ENCODE measurements around the gene SIVA1.
A peak's percentile ranks its signal among the peaks of the same experiment; 100 is the strongest.
"Not testable (repeated sequence)": the region's sequence is repeated elsewhere in the genome, so short reads cannot be mapped to it uniquely, and the experiment has no call there.

Gene SIVA1

DNA sequence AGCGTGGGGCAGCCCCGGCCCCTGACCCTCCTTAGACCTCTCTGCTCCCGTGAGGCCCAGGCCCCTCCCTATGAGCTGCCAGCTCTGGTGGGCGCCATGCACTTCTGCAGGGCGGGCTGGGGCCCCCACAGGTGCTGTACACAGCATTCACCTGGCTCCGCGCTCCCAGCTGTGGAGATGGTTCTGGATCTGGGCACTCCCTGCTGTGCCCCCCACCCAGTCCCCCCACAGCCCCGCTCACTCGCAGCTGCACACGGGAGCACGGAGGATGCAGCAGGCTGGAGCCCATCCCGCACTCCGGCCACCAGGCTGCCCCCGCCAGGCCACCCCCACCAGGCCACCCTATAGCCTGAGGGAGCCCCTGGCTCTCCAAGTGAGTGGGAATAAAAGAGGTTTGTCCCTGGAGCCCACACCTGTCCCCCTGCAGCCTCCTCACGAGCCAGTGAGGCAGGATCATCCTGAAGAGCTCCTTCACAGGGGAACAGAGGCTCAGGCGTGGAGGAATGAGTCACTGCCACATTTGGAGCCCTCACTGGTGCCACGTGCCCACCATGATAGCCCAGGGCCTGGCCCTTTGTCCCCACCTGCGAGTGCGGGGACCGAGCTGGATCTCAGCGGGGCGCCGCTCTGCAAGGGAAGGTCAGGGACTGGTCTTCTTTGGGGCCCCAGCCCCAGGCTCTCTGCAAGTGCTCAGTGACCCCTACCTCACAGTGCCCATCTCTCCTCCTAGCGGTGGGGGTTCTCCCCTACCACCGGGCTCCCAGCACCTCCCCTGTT is 27.0 kb upstream of the SIVA1 start:
- no peak for DNase-seq (ENCODE audit: low spot score)
- Histone ChIP-seq H3K4me3 (peak overlapping the region; percentile 75), H3K27ac (peak overlapping the region; percentile 73 to 89)
- TF ChIP-seq, protein P1, sequence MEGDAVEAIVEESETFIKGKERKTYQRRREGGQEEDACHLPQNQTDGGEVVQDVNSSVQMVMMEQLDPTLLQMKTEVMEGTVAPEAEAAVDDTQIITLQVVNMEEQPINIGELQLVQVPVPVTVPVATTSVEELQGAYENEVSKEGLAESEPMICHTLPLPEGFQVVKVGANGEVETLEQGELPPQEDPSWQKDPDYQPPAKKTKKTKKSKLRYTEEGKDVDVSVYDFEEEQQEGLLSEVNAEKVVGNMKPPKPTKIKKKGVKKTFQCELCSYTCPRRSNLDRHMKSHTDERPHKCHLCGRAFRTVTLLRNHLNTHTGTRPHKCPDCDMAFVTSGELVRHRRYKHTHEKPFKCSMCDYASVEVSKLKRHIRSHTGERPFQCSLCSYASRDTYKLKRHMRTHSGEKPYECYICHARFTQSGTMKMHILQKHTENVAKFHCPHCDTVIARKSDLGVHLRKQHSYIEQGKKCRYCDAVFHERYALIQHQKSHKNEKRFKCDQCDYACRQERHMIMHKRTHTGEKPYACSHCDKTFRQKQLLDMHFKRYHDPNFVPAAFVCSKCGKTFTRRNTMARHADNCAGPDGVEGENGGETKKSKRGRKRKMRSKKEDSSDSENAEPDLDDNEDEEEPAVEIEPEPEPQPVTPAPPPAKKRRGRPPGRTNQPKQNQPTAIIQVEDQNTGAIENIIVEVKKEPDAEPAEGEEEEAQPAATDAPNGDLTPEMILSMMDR (IDR thresholded peaks at IDR 0.05) = no peak

DNA sequence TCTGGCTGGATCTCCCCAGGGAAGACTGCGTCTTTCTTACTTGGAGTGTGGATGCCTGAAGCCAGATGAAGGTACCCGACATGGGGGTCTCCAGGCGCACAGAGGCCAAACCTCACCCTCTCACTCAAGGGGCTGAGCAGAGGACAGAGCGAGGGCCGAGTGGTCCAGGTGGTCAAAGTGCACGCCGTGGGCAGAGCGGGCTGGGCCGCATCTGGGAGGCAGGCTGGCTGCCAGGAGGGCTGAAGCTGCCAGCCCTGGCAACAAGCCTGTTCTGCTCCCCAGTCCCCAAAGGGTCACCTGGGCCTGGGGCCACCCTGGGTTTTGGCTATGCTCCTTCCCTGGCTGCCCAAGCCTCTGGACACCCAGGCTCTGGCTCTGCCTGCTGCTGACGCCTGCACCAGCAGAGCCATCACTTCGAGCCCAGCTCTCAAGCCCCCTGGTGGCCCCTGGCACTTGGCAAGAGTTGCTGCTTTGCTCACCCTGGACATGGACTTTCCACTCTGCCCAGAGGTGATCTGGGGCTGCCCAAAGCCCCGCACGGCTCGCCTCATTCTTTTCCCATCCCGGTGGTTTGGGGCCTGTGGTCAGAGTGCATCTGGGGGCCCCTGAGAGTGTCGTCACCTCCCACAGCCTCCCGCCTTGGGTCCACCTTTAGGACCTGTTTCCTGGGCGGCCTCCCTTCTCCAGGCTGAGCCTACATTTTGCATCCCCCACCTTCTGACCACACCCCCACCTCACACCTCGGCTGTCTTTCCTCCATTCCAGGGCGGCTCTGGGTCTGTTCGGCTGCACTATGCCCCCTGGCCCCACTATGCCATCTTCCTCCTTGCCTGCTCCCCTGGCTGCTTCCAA is 26.1 kb upstream of the SIVA1 start:
- no peak for DNase-seq (ENCODE audit: low spot score)
- peak overlapping the region in 1 of 2 donors; percentile 89 for H3K27ac ChIP-seq
- TF ChIP-seq, protein P1 (IDR thresholded peaks at IDR 0.05) = no peak
- no peak overlapping the region for H3K4me3 ChIP-seq

DNA sequence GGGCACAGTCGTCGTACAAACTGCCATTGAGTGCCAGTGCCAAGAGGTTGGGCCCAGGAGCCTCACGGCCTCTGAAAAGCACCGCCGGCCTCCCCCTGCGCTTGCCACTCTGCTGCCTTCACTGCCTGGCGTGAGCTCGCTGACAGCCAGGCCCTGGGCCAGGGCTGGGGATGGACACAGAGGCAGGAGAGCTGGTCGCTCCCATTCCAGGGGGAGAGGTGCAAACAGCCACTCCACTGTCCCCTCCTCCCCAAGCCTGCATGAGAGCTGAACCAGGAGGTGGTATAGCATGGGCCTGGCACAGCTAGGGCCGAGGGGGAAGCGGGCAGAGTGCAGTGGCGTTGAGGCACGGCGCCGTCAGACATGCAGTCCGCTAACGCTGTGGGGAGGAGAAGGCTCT is 24.3 kb upstream of the SIVA1 start:
- peak overlapping the region in 1 of 2 donors; percentile 38 for H3K27ac ChIP-seq
- TF ChIP-seq, protein P1 (IDR thresholded peaks at IDR 0.05) = no peak
- no peak for DNase-seq (ENCODE audit: low spot score)

DNA sequence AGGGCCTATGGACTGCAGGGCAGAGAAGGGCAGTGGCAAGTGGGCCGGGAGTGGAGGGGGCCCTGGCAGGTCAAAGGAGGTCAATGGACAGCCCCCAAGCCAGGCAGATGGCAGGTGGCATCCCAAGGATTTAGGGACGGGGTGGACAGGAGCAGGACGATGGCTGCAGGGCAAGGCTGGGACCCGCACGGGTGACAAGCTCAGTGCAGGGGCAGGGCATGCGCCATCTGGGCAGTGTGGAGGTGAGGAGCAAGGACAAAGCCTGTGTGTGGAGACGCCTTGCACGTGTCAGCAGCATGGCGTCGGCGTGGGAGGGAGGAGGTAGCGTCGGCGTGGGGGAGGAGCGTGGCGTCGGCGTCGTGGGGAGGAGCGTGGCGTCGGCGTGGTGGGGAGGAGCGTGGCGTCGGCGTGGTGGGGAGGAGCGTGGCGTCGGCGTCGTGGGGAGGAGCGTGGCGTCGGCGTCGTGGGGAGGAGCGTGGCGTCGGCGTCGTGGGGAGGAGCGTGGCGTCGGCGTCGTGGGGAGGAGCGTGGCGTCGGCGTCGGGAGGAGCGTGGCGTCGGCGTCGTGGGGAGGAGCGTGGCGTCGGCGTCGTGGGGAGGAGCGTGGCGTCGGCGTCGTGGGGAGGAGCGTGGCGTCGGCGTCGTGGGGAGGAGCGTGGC is 23.6 kb upstream of the SIVA1 start:
- not testable (repeated sequence) for H3K4me3 ChIP-seq; H3K27ac ChIP-seq; DNase-seq (ENCODE audit: low spot score)

More for the DNA sequence above, 24.3 kb upstream of the SIVA1 start:
- H3K4me3 ChIP-seq = no peak overlapping the region

DNA sequence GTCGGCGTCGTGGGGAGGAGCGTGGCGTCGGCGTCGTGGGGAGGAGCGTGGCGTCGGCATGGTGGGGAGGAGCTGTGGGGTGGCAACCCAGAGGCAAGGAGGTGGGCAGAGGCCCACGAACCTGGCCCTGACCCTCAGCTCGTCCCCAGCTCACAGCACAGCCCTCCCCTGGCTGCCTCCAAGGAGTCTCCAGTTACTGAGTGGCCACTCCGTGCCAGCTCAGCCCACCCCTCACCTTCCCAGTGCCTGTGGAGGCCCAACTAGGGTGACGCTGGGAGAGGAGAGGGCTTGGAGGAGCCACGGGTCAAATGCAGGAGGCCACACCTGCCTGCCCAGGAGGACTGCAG is 23.1 kb upstream of the SIVA1 start:
- peak overlapping the region in 1 of 2 donors; percentile 32 for H3K27ac ChIP-seq
- no peak overlapping the region for H3K4me3 ChIP-seq
- no peak for DNase-seq (ENCODE audit: low spot score)
- TF ChIP-seq, protein P1 (IDR thresholded peaks at IDR 0.05) = no peak

DNA sequence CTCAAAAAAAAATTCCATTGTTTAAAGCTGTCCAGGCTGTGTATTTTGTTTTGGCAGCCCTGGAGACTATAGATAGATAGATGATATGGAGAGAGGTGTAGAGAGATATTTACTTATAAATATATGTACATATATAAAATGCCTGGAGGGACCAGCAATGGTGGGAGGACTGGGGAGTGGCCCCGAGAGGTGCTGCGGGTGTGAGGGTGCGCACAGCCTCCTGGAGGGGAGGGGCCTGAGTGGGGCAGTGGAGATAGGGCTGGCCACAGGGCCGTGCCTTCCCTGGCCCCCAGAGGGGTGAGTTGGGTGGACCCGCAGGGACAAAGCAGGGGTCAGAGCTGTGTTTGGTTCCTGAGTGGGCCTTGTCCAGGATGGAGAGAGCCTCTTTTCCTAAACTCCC is 22.5 kb upstream of the SIVA1 start:
- TF ChIP-seq, protein P1 (IDR thresholded peaks at IDR 0.05) = no peak
- DNase-seq (ENCODE audit: low spot score) = no peak

More for the DNA sequence above, 22.5 kb upstream of the SIVA1 start:
- H3K27ac ChIP-seq = peak overlapping the region in 1 of 2 donors; percentile 94
- H3K4me3 ChIP-seq = no peak overlapping the region
